ENCODE results near the gene IRX4.

IRX4 gene

DNA sequence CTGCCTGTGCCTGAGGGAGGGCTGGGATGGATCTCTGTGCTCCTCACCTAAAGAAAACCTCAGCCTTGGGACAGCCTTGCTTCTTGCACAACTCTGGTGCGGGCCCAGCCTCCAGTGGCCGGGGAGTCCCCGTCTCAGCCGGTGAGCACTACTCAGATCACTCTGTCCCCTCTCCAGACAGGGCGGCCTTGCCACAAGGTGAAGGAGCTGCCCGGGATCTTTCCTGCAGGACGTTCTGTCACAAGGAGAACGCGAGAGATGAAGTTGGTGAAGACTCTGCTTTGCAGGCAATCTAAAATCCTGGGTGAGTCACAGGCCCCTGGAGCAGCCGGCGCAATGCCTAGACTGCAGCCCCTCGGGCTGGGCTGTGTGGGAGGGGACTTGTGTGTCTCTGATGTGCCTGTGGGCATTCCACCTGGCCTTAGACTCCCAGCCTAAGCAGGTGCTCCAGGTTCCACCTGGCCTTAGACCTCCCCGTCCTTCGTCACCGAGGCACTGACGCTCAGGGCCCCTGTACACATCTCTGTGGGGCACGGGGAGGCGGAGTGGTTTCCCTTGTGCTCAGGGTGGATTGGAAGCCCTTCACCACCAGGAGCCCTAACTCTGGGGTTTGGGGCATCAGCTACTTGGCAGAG lies 15.2 kb upstream of the IRX4 start:
- no peaks in the 10 kb centered on the region for H3K9me3 ChIP-seq (replicated peaks; ENCODE audit: insufficient read depth, low read length)
- TF ChIP-seq EZH2phosphoT487 (IDR thresholded peaks at IDR 0.05; ENCODE audit: low read length), result no peak
- TF ChIP-seq, protein P1, sequence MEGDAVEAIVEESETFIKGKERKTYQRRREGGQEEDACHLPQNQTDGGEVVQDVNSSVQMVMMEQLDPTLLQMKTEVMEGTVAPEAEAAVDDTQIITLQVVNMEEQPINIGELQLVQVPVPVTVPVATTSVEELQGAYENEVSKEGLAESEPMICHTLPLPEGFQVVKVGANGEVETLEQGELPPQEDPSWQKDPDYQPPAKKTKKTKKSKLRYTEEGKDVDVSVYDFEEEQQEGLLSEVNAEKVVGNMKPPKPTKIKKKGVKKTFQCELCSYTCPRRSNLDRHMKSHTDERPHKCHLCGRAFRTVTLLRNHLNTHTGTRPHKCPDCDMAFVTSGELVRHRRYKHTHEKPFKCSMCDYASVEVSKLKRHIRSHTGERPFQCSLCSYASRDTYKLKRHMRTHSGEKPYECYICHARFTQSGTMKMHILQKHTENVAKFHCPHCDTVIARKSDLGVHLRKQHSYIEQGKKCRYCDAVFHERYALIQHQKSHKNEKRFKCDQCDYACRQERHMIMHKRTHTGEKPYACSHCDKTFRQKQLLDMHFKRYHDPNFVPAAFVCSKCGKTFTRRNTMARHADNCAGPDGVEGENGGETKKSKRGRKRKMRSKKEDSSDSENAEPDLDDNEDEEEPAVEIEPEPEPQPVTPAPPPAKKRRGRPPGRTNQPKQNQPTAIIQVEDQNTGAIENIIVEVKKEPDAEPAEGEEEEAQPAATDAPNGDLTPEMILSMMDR (IDR thresholded peaks at IDR 0.05; ENCODE audit: low read length), result no peak
- no peak for TF ChIP-seq EZH2 (optimal IDR thresholded peaks at IDR 0.05; ENCODE audit: low read depth, low read length)
- no peaks in the 10 kb centered on the region for H3F3A ChIP-seq (ENCODE audit: insufficient read depth, low read length)
- no peak overlapping the region for H3K9ac ChIP-seq (ENCODE audit: low read length)
- H3K27me3 ChIP-seq (replicated peaks; ENCODE audit: insufficient read depth, low read length), result peaks cover 38% of the 10 kb centered on the region
- H3K4me2 ChIP-seq (ENCODE audit: low read depth, low read length), result no peak overlapping the region
- no peak overlapping the region for H3K4me3 ChIP-seq (ENCODE audit: low read length)
- DNase-seq, result no peak
- no peaks in the 10 kb centered on the region for H4K20me1 ChIP-seq (ENCODE audit: insufficient read depth, low read length)
- H3K27ac ChIP-seq (ENCODE audit: low read length), result no peak overlapping the region
- no peak overlapping the region for H2AFZ ChIP-seq (ENCODE audit: low read length)
- H3K4me1 ChIP-seq (ENCODE audit: low read length), result no peaks in the 10 kb centered on the region
- H3K36me3 ChIP-seq (replicated peaks; ENCODE audit: insufficient read depth, low read length), result no peaks in the 10 kb centered on the region
- no peaks in the 10 kb centered on the region for H3K9me2 ChIP-seq (replicated peaks; ENCODE audit: insufficient read depth, low read length)
- no peaks in the 10 kb centered on the region for H3K79me2 ChIP-seq (ENCODE audit: low read length)

DNA sequence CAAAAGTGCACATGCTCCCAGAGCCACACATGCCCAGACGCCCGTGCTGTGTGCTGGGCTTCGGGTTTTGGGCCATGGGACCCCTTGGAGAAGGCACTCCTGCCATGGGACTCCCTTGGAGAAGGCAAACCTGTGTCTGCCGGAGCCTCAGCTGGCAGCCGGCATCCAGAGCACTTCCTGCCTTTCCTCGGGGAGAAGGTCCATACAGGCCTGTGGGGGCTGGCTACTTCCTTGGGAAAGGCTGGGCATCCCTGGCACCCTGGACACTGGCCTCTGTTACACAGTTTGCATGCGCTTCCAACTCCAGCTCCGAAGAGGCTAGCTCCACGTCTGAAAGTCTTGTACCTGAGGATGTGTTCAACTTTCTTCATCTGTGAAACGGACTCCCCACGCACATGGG lies 14.7 kb upstream of the IRX4 start:
- H3K27me3 ChIP-seq (replicated peaks; ENCODE audit: insufficient read depth, low read length), result peaks cover 38% of the 10 kb centered on the region
- no peaks in the 10 kb centered on the region for H3F3A ChIP-seq (ENCODE audit: insufficient read depth, low read length)
- H3K9me2 ChIP-seq (replicated peaks; ENCODE audit: insufficient read depth, low read length), result no peaks in the 10 kb centered on the region
- H3K9me3 ChIP-seq (replicated peaks; ENCODE audit: insufficient read depth, low read length), result no peaks in the 10 kb centered on the region
- H3K4me1 ChIP-seq (ENCODE audit: low read length), result no peaks in the 10 kb centered on the region
- no peaks in the 10 kb centered on the region for H3K36me3 ChIP-seq (replicated peaks; ENCODE audit: insufficient read depth, low read length)
- no peak overlapping the region for H3K4me2 ChIP-seq (ENCODE audit: low read depth, low read length)
- no peak overlapping the region for H3K27ac ChIP-seq (ENCODE audit: low read length)
- DNase-seq, result no peak
- H3K4me3 ChIP-seq (ENCODE audit: low read length), result no peak overlapping the region
- no peaks in the 10 kb centered on the region for H4K20me1 ChIP-seq (ENCODE audit: insufficient read depth, low read length)
- H2AFZ ChIP-seq (ENCODE audit: low read length), result no peak overlapping the region
- no peak overlapping the region for H3K9ac ChIP-seq (ENCODE audit: low read length)
- H3K79me2 ChIP-seq (ENCODE audit: low read length), result no peaks in the 10 kb centered on the region
- TF ChIP-seq, protein P1 (IDR thresholded peaks at IDR 0.05; ENCODE audit: low read length), result no peak
- no peak for TF ChIP-seq EZH2 (optimal IDR thresholded peaks at IDR 0.05; ENCODE audit: low read depth, low read length)
- TF ChIP-seq EZH2phosphoT487 (IDR thresholded peaks at IDR 0.05; ENCODE audit: low read length), result no peak

DNA sequence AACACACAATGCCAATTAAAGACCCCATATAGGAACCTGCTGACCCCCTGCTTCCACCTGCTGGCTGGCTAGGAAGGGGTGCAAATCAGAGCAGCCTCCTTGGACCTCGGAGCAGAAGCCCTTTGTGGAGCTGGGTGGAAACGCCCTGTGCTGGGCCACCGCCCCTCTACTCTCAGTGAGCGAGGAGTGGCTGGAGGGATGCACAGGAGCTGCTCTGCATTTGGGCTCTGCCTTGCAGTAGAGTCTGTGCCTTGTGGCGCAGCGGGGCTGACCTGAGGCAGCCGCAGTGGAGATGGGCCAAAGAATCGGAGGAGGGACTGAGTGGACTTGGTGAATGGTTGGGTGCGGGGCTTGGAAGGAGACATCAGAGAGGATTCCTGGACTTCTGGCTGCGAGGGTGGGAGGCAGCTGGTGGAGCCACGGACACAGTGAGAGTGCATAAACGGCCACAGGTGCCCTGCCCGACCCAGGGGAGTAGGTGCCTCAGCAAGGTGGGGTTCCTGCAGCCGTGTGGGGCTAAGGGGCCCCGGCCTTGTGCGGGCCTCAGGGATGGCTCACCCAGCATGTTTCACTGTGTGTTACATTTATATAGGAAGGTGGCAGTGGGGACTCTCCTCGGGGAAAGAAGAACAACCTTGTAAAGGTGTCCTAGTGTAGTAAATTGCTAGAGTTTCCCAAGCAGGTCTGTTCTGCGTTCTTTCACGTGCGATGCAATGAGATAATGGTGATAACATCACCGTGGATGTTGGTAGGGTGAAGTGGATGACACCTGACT lies 14.1 kb upstream of the IRX4 start:
- H2AFZ ChIP-seq (ENCODE audit: low read length), result no peak overlapping the region
- no peak for TF ChIP-seq EZH2 (optimal IDR thresholded peaks at IDR 0.05; ENCODE audit: low read depth, low read length)
- TF ChIP-seq EZH2phosphoT487 (IDR thresholded peaks at IDR 0.05; ENCODE audit: low read length), result no peak
- TF ChIP-seq, protein P1 (IDR thresholded peaks at IDR 0.05; ENCODE audit: low read length), result no peak
- no peaks in the 10 kb centered on the region for H3K4me1 ChIP-seq (ENCODE audit: low read length)
- H3K79me2 ChIP-seq (ENCODE audit: low read length), result no peaks in the 10 kb centered on the region
- peaks cover 40% of the 10 kb centered on the region for H3K27me3 ChIP-seq (replicated peaks; ENCODE audit: insufficient read depth, low read length)
- H3K9ac ChIP-seq (ENCODE audit: low read length), result no peak overlapping the region
- no peaks in the 10 kb centered on the region for H3K9me2 ChIP-seq (replicated peaks; ENCODE audit: insufficient read depth, low read length)
- no peaks in the 10 kb centered on the region for H3K9me3 ChIP-seq (replicated peaks; ENCODE audit: insufficient read depth, low read length)
- H4K20me1 ChIP-seq (ENCODE audit: insufficient read depth, low read length), result no peaks in the 10 kb centered on the region
- no peak for DNase-seq
- no peaks in the 10 kb centered on the region for H3F3A ChIP-seq (ENCODE audit: insufficient read depth, low read length)
- H3K36me3 ChIP-seq (replicated peaks; ENCODE audit: insufficient read depth, low read length), result no peaks in the 10 kb centered on the region
- H3K4me3 ChIP-seq (ENCODE audit: low read length), result no peak overlapping the region
- H3K27ac ChIP-seq (ENCODE audit: low read length), result no peak overlapping the region
- H3K4me2 ChIP-seq (ENCODE audit: low read depth, low read length), result no peak overlapping the region

Measured in MM.1S (cell line).